KMS-11 (cell line): ENCODE data around the gene MT2A.

Source experiments
- H2AFZ ChIP-seq: fragments of 200-600 bp; sonication (generic); 2 replicates; pipeline ENCODE4 v1.6.1; 2016; ENCODE audit warnings: antibody characterized with exemption, mixed run types, low read depth
- H3K27ac ChIP-seq: fragments of 200-600 bp; sonication (generic); 2 replicates; pipeline ENCODE4 v1.6.1; 2016; ENCODE audit warnings: mild to moderate bottlenecking, mixed run types
- H3K27me3 ChIP-seq: fragments of 200-600 bp; sonication (generic); 2 replicates; pipeline ENCODE4 v1.6.1; 2017; ENCODE audit warnings: mild to moderate bottlenecking, low read depth, mixed run types, moderate library complexity; ENCODE audit not compliant: insufficient read depth
- H3K36me3 ChIP-seq: fragments of 200-600 bp; sonication (generic); 2 replicates; pipeline ENCODE4 v1.6.1; 2017; ENCODE audit warnings: mild to moderate bottlenecking, mixed run types; ENCODE audit not compliant: insufficient read depth
- H3K4me1 ChIP-seq: fragments of 200-600 bp; sonication (generic); 2 replicates; pipeline ENCODE4 v1.6.1; 2016; ENCODE audit warnings: mild to moderate bottlenecking, low read depth, mixed run types; ENCODE audit not compliant: poor library complexity, severe bottlenecking
- H3K4me2 ChIP-seq: fragments of 200-600 bp; sonication (generic); 2 replicates; pipeline ENCODE4 v1.7.0; 2016; ENCODE audit warnings: mild to moderate bottlenecking, mixed run types
- H3K4me3 ChIP-seq: fragments of 200-600 bp; sonication (generic); IDR thresholded peaks from 2 replicates; pipeline ENCODE4 v1.6.1; 2017; ENCODE audit warnings: low read depth, low read length, mixed read lengths; ENCODE audit not compliant: insufficient read depth
- H3K79me2 ChIP-seq: fragments of 200-600 bp; sonication (generic); 2 replicates; pipeline ENCODE4 v1.6.1; 2016; ENCODE audit warnings: low read depth, mixed run types; ENCODE audit not compliant: insufficient read depth
- H3K9ac ChIP-seq: fragments of 200-600 bp; sonication (generic); 2 replicates; pipeline ENCODE4 v1.6.1; 2016; ENCODE audit warnings: mild to moderate bottlenecking, mixed run types
- H4K20me1 ChIP-seq: fragments of 200-600 bp; sonication (generic); 2 replicates; pipeline ENCODE4 v1.6.1; 2016; ENCODE audit warnings: mild to moderate bottlenecking, mixed run types; ENCODE audit not compliant: insufficient read depth
- CTCF ChIP-seq: fragments of 200-600 bp; sonication (generic); conservative IDR thresholded peaks from 2 replicates; pipeline ENCODE4 v1.6.1; 2017; ENCODE audit warnings: low read depth, mild to moderate bottlenecking, antibody characterized with exemption, low read length, moderate library complexity, mixed read lengths

Gene MT2A

GRCh38 chr16:56643833-56644232, 35.4 kb downstream of the MT2A start:
- Histone ChIP-seq H4K20me1 (no peaks in the 10 kb centered on the region), H3K36me3 (no peaks in the 10 kb centered on the region), H3K4me3 (no peak overlapping the region), H3K4me2 (peak overlapping the region; percentile 57; the same call in 1 of the 2 replicates), H3K27me3 (no peaks in the 10 kb centered on the region), H3K4me1 (peaks cover 7% of the 10 kb centered on the region), H3K79me2 (no peaks in the 10 kb centered on the region), H2AFZ (peak overlapping the region; percentile 68), H3K9ac (no peak overlapping the region), H3K27ac (no peak overlapping the region)
- 0 out of 2 replicates have a peak, but pooled peaks have one; percentile 8 for TF ChIP-seq CTCF

GRCh38 chr16:56645311-56645710, 36.9 kb downstream of the MT2A start:
- no peaks in the 10 kb centered on the region for H3K27me3 ChIP-seq
- no peaks in the 10 kb centered on the region for H3K36me3 ChIP-seq
- no peak overlapping the region for H3K9ac ChIP-seq

GRCh38 chr16:56645838-56646237, 37.5 kb downstream of the MT2A start:
- Histone ChIP-seq H3K36me3 (no peaks in the 10 kb centered on the region), H4K20me1 (no peaks in the 10 kb centered on the region), H3K27me3 (no peaks in the 10 kb centered on the region), H3K79me2 (no peaks in the 10 kb centered on the region), H3K4me3 (no peak overlapping the region), H2AFZ (no peak overlapping the region), H3K4me1 (peaks cover 7% of the 10 kb centered on the region), H3K4me2 (no peak overlapping the region), H3K27ac (no peak overlapping the region), H3K9ac (no peak overlapping the region)
- no peak for TF ChIP-seq CTCF

More at GRCh38 chr16:56645311-56645710, 36.9 kb downstream of the MT2A start:
- Histone ChIP-seq H3K4me2 (no peak overlapping the region), H3K4me1 (peaks cover 7% of the 10 kb centered on the region), H3K27ac (no peak overlapping the region), H2AFZ (no peak overlapping the region), H4K20me1 (no peaks in the 10 kb centered on the region), H3K4me3 (no peak overlapping the region), H3K79me2 (no peaks in the 10 kb centered on the region)
- TF ChIP-seq CTCF = no peak

- TF ChIP-seq CTCF = no peak
- H3K79me2 ChIP-seq = no peaks in the 10 kb centered on the region
- no peak overlapping the region for H3K9ac ChIP-seq
- H2AFZ ChIP-seq = no peak overlapping the region
- H4K20me1 ChIP-seq = no peaks in the 10 kb centered on the region
- no peak overlapping the region for H3K4me2 ChIP-seq
- no peaks in the 10 kb centered on the region for H3K36me3 ChIP-seq
- no peak overlapping the region for H3K27ac ChIP-seq
- no peak overlapping the region for H3K4me3 ChIP-seq
- H3K4me1 ChIP-seq = peaks cover 7% of the 10 kb centered on the region
- no peaks in the 10 kb centered on the region for H3K27me3 ChIP-seq
These were observed 39.5 kb downstream of the MT2A start for GRCh38 chr16:56647641-56648431.
